IPS-NIHi7 (cell line): ENCODE results near the gene ADORA2A.

ENCODE experiments used
- DNase-seq: peaks from one replicate; pipeline ENCODE4 v3.0.0; 2012; ENCODE audit warnings: mixed read lengths; ENCODE audit errors: extremely low spot score

ADORA2A gene

GRCh38 chr22:24403346-24403745, 24.1 kb upstream of the ADORA2A start:
- no peak for DNase-seq

GRCh38 chr22:24404561-24405275, 22.7 kb upstream of the ADORA2A start:
- DNase-seq, result no peak

GRCh38 chr22:24405631-24406321, 21.6 kb upstream of the ADORA2A start:
- no peak for DNase-seq

GRCh38 chr22:24406322-24407277, 20.8 kb upstream of the ADORA2A start:
- no peak for DNase-seq

- DNase-seq, result no peak
Measured at GRCh38 chr22:24407278-24407665, 20.1 kb upstream of the ADORA2A start.

- DNase-seq, result no peak
Measured at GRCh38 chr22:24407884-24408283, 19.5 kb upstream of the ADORA2A start.

GRCh38 chr22:24408630-24409029, 18.8 kb upstream of the ADORA2A start:
- no peak for DNase-seq

GRCh38 chr22:24409707-24410106, 17.7 kb upstream of the ADORA2A start:
- DNase-seq, result no peak

GRCh38 chr22:24410110-24410856, 17.1 kb upstream of the ADORA2A start:
- DNase-seq, result no peak

- DNase-seq, result no peak
Measured at GRCh38 chr22:24411256-24412004, 16.0 kb upstream of the ADORA2A start.

- no peak for DNase-seq
Measured at GRCh38 chr22:24412274-24412673, 15.1 kb upstream of the ADORA2A start.

GRCh38 chr22:24413271-24413670, 14.1 kb upstream of the ADORA2A start:
- DNase-seq, result no peak

GRCh38 chr22:24413736-24414385, 13.5 kb upstream of the ADORA2A start:
- DNase-seq, result no peak

- no peak for DNase-seq
Measured at GRCh38 chr22:24414523-24414922, 12.9 kb upstream of the ADORA2A start.

- no peak for DNase-seq
Measured at GRCh38 chr22:24414984-24415945, 12.1 kb upstream of the ADORA2A start.

GRCh38 chr22:24416095-24416494, 11.3 kb upstream of the ADORA2A start:
- DNase-seq, result no peak

GRCh38 chr22:24416611-24417010, 10.8 kb upstream of the ADORA2A start:
- DNase-seq, result no peak

GRCh38 chr22:24417200-24417599, 10.2 kb upstream of the ADORA2A start:
- no peak for DNase-seq
